Renal cortex interstitium (tissue), 11 donors: ENCODE data around the gene JHY. TPM values are rescaled to one million over a fixed set of nuclear protein-coding genes. Genes with fewer than 3 reads are reported as not detected.

Experiments
- DNase-seq, 11 donors: peaks; one replicate each; pipeline ENCODE4 v3.0.0-alpha.2; 2013; ENCODE audit warnings: low read depth in 9 of 11, low spot score in 4 of 11; ENCODE audit errors: extremely low read depth in 1 of 11
- polyA plus RNA-seq, 3 donors: library from polyadenylated mRNA; unstranded; fragments of 120-200 nt; gene quantifications; one replicate each; pipeline ENCODE4 v1.2.1, GENCODE V29; 2013; ENCODE audit not compliant: insufficient read length in 3 of 3

The JHY gene
- polyA plus RNA-seq, 3 donors = 11.3 to 12.9 (median 12.9) TPM

DNA sequence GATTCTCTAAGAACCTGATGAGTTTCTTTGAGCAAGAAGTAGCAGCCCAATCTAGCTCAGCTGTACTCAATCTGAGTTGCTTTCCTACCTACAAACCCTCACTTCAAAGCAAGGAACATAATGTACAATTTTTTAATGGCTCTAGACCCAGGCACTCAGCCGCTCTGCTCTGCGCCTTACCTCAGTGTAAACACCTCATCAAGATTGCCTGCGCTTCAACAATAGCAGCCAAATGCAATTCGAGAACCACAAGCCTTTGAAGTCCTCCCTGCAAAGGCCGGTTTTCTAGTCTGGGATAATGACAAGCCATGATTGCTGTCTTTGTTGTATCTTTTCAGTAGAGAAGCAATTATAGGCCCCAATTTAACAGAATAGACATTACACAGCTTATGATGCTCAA, 38.0 kb downstream of the JHY start:
- DNase-seq = no peak

DNA sequence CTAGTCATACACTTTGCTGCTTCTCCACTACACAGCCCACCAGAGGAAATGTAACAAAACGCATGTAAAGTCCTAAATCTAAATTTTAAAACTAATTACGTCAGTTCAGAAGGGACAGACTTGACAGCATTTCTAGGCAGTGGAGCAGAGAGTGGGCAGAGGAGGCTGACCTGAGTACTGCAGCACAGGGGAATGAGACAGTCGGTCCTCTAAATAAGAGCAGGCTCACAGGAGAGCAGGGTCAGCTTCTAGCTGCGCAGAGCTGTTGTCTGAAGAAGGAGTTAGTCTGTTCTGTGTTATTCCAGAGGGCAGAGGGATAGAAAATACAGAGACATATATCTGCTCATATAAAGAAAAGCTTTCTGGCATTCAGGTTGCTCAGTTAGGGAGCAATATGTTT, 40.3 kb downstream of the JHY start:
- DNase-seq = no peak

DNA sequence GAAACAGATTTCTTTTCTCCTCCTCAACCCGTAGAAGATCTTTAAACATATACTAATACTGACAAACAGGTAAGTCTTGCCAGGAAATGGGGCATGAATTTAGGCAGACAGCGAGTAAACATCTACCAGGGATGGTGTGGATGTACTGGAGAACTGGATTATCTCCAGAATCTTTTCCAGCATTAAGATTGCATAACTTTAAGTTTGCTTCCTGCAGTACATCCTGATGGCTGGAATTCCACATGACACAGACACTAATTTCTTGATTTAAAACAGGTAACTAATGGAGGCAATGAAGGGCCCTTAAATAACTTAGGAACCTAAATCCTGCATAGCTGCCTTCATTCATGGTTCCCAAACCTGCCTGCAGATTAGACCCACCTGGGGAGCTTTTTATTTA, 40.7 kb downstream of the JHY start:
- DNase-seq = no peak

DNA sequence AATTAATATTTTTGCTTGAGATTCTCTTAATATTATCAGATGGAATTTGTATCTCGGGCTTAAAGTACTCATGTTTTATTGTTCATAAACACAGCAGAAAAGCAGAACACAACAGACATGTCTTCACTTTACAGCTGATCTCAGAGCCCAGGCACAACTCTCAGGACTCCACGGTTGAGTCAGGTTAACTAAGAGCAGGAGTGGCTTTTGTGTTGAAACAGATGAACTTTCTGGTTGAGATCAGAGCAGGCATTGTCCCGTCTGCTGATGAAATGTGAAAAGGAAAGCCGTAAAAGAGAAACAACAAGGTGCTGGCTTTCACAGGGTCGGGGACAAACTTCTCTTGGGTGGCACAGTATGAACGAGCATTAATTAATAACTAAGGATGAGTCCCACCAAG, 49.0 kb downstream of the JHY start:
- no peak for DNase-seq

DNA sequence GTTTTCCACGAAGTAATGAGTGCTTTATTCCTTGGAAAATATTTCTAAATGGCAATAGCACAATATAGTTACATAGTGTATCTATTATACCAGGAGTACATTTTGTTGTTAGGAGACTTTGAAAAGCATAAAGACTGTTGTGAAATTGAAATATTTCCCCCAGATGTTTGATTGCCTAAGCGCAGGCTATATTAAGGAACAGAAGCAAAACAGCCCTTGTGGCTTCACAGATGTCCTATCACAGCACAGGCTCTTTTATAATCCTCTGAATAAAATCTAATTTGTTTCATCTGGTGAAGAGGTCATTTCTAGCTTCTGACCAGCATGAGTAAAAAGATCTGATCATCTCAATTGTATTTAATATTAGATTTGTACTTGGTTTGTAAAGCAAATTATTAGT, 50.9 kb downstream of the JHY start:
- DNase-seq = no peak

DNA sequence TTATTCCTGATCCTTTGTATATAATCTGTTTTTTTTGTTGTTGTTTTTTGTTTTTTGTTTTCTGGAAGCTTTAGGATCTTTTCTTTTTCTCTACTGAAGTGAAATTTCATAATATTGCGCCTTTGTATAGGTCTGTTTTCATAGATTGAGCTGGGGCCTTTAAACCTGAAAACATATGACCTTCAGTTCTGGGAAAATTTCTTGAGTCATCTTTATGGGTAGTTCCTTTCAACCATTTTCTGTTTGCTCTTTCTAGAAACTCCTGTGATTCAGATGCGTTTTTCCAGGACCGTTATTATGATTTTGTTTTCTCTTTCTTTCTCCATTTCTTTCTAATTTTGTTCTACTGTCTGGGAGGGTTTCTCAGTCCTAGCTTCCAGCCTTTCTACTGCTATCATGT, 55.4 kb downstream of the JHY start:
- no peak for DNase-seq

DNA sequence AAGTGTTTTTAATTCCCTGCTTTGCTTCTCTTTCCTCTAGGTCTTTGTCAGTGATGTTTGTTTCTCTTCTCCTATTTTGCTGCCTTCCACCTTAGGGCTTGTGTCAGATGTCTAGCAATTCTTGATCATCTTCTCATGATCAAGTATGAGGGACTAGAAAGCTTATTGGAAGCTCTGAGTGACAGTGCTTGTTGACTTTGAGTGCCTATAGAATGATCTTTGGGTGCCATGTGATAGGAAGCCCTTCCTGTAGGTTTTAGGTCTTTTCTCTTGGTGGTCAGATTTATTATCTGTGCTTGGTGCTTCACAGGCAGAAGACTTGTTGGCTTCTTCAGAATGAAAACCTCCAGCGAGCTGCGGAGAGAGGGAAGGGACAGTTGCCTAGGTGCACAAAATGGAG, 56.0 kb downstream of the JHY start:
- no peak for DNase-seq

DNA sequence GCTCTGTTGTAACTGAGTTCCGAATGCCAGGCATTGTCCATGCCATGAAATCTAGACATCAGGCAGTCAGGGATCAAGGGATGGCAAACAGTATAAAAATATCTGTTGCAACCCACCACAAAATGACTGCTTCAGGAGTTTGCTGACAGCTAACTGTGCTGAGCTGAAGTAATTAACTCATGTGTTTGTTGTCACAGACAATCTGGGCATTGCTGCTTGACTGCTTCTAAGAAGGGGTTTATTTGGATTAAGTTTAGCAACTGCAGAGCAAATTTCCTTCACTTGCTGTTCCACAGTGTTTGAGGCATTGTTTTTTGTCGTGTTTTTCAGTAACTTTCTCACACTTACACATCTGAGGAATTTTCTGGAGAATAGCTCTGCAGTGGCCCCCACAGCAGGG, 68.7 kb downstream of the JHY start:
- DNase-seq = peak in 2 of 11 donors; percentile 5 to 8

DNA sequence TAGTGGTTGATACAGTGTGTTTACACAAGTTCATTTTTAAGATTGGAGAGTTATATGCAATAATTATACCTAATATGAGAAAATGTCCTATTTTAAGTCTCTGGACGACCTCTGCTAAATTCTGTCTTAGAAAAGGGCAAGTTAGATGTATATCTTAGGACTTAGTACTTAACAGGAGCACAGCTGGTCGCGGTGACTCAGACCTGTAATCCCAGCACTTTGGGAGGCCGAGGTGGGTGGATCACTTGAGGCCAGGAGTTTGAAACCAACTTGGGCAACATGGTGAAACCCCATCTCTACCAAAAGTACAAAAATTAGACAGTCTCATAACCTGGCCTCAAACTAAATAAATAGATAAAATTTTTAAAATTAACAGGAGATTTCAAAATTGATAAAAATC, 71.9 kb downstream of the JHY start:
- DNase-seq = no peak

DNA sequence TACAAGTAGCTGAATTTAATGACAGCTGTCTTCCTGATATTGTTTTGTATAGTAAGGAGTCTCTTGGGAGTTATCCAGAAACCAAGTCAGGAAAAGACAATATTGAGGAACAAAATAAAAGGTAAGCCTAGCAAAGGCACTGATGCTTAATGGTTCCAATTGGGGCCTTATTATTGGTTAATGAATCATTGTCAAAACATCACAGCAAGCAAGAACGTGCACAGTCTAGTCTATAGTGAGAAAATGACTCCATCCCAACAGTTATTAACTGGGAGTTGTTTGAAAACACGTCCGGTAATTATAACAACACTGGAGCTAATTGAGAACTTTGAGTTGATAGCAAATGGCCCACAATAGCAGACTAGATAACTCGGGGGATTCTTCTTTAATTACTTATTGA, 81.4 kb downstream of the JHY start:
- no peak for DNase-seq

DNA sequence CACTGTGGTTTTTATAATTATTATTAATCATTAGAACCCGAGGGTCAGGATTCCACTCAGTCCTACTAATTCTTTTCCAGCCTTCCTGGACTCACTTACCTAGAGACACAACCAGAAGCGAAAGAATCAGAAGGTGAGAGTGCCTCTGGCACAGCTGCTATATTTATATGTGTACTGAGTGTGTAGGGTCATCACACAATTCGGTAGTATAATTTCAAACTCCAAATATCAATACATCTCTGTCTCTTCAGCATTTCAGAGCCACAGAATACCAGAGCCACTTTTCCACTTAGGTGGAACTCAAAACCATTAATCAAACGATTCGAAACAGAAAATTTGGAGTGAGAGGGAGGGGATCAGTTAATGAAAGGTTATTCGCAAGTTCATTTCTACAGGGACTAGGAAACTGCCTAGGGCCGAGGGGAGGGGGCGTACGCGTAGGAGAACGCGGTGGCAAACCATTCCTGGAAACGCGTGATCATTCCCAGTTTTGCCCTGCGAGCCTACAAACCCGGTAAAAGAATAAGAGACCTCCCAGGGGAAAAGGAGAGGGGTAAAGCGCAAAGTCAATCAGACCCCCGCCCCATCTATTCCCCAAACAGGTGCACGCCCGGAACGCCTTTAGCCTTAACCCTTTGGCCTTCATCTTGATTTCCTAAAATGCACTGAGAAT, 93.6 kb downstream of the JHY start:
- DNase-seq = no peak

DNA sequence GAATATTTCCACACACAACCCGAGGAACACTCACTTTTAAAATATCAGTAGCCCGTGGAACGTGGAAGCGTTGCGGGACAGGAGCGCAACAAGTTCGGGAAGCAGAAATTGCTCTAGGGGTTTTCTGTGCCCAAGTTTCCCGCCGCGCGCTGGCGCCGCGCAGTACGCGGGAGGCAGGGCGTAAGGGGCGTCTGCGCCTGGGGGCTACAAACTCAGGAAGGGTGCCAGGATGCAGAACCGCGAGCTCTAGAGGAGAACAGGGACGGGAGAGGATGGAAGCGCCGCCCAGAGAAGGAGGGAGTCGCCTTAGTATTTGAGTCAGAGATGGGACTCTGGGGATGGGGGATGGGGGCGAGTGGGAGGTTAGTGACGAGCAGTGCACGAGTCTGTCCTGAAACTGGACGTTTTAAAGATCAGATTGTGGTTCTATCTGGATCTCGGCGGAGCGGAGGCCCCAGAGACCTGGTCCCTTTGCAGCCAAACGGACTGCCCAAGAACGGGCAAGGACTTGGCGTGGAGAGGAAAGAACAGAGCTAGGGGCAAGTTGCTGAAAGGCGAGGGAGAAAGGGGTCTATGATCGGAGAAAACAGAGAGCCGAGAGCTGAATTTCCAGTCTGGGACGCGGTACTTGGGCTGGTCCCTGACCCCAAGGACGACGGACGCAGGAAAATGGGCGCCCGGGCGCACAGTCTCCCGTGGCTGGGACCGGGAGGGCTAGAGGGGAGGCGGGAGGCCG, 94.3 kb downstream of the JHY start:
- DNase-seq = no peak

DNA sequence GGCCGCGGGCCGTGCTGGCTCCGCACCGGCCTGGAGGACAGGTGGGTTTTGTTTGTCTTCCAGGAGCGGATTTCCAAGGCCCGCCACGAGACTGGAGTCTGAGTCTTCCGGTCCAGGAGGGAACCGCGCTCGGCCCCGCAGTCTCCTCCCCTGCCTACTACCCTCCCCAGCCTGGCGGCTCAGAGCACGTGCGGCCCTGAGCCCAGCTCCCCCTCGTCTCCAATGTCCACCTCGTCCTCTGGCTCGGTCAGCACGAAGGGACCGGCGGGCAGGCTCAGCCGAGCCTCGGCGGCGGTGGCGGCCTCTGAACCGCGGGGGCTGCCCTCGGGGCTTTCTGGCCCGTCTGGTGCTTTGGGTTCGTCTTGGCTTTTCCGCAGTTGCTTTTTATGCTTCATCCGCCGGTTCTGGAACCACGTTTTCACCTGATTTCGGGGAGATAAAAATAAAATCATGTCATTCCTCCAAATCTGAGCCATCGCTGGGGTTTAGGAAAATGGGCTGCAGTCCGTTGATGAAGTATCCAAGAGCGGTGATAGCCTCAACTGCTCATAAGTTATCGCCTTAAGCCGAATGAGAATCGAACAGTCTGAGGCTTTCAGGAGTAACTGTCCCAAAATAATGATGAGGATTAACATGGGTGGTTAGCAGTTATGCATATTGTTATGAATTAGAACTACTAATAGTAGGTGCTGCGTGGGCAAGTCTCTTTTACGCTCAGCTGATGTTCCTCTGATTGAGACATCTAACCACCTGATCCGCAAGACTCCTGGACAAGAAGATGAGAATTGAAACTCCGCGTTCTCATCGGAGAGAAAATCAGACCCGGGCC, 95.1 kb downstream of the JHY start:
- no peak for DNase-seq

DNA sequence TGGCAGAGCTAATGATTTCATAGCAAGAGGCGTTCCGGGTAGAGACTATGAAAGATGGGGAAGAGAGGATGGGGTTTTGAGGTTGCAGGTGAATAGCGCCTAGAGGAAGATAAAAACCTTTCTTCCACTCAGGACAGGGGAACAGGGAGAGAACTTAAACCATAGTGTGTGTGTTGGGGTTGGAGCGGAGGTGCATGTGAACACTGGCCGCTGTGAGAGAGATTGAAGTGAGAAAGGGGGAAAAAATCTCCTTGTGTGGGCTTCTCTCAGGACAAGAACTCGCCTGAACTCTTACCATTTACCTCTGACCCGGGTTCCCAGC, 95.7 kb downstream of the JHY start:
- no peak for DNase-seq

DNA sequence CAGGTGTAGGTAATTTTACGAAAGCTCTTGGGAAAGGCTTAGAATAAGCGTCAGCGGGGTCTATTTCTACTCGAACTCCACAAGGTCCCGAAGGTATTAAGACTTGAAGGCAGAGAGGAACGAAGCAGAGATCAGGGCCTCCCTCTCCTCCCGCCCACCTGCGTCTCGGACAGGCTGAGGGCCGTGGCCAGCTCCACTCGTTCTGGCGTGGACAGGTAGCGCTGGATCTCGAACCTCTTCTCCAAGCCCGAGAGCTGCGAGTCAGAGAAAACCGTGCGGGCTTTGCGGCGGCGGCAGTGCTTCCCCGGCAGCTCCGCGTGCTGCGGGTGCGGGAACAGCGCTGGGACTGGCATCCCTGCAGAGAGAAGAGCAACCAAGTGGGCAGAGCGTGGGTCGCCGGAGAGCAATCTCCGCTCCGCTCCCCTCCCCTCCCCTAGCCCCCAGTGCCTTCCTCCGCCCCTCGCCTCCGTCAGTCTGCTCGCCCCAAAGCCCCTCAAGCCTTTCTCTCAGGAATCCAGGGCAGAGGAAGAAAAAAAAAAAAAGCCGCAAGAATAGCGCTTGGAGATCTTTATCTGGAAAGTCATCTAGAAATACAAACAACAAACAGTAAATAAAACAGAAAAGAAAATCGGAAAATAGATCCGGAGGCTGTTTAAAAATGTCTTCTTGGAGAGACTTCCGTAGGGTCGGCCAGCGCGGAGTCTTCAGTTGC, 96.7 kb downstream of the JHY start:
- no peak for DNase-seq

DNA sequence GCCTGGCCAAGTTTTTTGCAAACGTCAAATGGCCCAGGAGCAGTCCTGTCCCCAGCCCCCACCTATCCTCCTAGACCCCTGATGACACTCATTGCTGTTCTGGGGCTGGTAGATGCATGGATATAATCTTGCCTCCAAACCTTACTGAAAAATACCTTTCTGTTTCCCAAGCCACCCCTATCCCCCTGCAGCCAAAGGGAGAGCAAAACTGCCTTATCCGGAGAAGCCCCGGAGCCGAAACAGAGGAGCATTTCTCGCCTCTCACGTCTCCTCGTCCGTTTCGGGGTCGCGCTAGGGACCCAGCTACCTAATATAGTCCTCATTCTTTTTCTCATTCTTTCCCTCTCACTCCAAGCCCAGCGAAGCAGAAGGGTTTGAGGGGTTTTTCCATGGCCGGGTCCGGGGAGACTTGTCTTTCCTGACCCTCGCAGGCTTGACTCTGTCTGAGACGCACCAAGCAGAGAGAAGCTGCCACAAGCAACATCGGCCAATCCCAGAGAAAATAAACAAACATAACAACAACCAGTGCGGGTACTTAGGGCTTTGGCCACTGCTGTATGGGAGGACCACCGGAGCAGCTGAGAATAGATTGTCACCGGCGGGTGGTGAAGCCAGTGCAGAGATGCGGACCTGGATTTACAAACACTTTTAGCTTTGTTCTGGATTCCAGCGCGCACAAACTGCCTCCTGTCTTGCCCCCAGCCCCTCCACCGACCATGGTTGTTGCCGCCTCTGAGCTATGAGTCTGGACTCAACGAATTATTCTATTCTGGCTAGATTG, 97.4 kb downstream of the JHY start:
- DNase-seq = no peak

DNA sequence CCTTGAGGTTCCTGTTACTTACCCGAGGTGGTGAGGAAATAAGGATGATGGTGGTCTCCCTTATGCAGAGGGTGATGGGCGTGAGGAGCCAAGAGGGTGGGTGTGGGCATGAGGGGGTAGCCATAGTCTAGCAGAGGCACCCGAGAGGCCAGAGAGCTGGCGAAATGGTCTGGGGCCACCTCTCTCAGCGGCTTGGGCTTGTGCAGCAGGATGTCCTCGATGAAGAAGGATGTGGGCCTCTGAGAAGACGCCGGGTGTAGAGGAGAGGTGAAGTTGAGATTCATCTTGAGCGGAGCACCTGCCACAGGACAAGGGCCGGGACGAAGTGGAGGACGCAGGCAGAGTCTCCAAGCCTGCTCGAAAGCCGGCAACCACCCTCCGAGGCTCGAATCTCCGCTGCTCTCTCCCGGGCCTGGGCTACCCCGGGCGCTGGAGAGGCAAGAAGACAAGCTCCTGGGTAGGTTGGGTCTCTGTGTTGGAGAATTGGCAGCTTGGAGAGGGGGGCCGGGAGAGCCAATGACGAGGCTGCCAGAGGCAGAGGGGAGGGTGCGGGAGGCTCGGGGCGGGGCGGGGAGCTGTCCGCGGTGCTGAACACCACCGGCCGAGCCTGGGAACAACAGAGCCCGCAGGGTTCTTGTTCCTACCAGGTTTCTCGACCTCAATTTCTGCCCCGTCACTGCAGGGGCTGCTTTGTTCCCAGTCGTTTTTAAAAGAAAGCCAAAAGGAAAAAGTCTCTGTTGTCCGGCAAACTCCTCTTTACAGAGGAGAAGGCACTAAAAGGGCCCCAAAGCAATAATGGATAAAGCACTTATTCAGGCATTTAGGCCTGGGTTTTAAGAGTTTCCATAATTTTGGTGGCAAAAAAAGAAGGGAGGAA, 99.1 kb downstream of the JHY start, which contains the start of gene BSX:
TSS of gene BSX (minus strand) at position 447 of the 877 bp plus-strand sequence. CDS start at position 284, 163 bp downstream.
- DNase-seq = peak in 10 of 11 donors; percentile 47 to 69 (median 63)
